ENCODE data around the gene PCDHB14.

Gene PCDHB14

GRCh38 chr5:141261238-141261546 is 38.0 kb downstream of the PCDHB14 start:
- Histone ChIP-seq H3K36me3 (ENCODE audit: insufficient read depth) (no peaks in the 10 kb centered on the region), H4K20me1 (ENCODE audit: insufficient read depth) (no peaks in the 10 kb centered on the region), H3K79me2 (ENCODE audit: insufficient read depth, low read depth) (no peaks in the 10 kb centered on the region), H3K4me2 (no peak overlapping the region), H2AFZ (ENCODE audit: low read depth) (no peak overlapping the region), H3K9ac (no peak overlapping the region), H3K27ac (no peak overlapping the region), H3K27me3 (ENCODE audit: insufficient read depth, low read depth) (no peaks in the 10 kb centered on the region), H3K4me3 (IDR thresholded peaks at IDR 0.05; ENCODE audit: insufficient read depth, low read depth, low read length) (no peak overlapping the region), H3K4me1 (ENCODE audit: low read depth, poor library complexity, severe bottlenecking) (no peaks in the 10 kb centered on the region)
- TF ChIP-seq CTCF (conservative IDR thresholded peaks at IDR 0.05; ENCODE audit: low read depth, low read length): no peak

GRCh38 chr5:141269195-141269594 is 46.1 kb downstream of the PCDHB14 start:
- Histone ChIP-seq H3K27ac (no peak overlapping the region), H3K4me3 (IDR thresholded peaks at IDR 0.05; ENCODE audit: insufficient read depth, low read depth, low read length) (no peak overlapping the region), H3K9ac (no peak overlapping the region), H3K79me2 (ENCODE audit: insufficient read depth, low read depth) (no peaks in the 10 kb centered on the region), H3K4me2 (no peak overlapping the region), H3K27me3 (ENCODE audit: insufficient read depth, low read depth) (no peaks in the 10 kb centered on the region), H3K4me1 (ENCODE audit: low read depth, poor library complexity, severe bottlenecking) (no peaks in the 10 kb centered on the region), H3K36me3 (ENCODE audit: insufficient read depth) (no peaks in the 10 kb centered on the region), H4K20me1 (ENCODE audit: insufficient read depth) (no peaks in the 10 kb centered on the region), H2AFZ (ENCODE audit: low read depth) (no peak overlapping the region)
- TF ChIP-seq CTCF (conservative IDR thresholded peaks at IDR 0.05; ENCODE audit: low read depth, low read length): no peak

- H3K36me3 ChIP-seq (ENCODE audit: insufficient read depth): no peaks in the 10 kb centered on the region
- no peaks in the 10 kb centered on the region for H4K20me1 ChIP-seq (ENCODE audit: insufficient read depth)
- no peak overlapping the region for H3K9ac ChIP-seq
- no peaks in the 10 kb centered on the region for H3K79me2 ChIP-seq (ENCODE audit: insufficient read depth, low read depth)
- no peaks in the 10 kb centered on the region for H3K27me3 ChIP-seq (ENCODE audit: insufficient read depth, low read depth)
- TF ChIP-seq CTCF (conservative IDR thresholded peaks at IDR 0.05; ENCODE audit: low read depth, low read length): no peak
- H2AFZ ChIP-seq (ENCODE audit: low read depth): no peak overlapping the region
- no peak overlapping the region for H3K27ac ChIP-seq
- no peak overlapping the region for H3K4me3 ChIP-seq (IDR thresholded peaks at IDR 0.05; ENCODE audit: insufficient read depth, low read depth, low read length)
- no peaks in the 10 kb centered on the region for H3K4me1 ChIP-seq (ENCODE audit: low read depth, poor library complexity, severe bottlenecking)
- H3K4me2 ChIP-seq: no peak overlapping the region
Measured at GRCh38 chr5:141272906-141273305, 49.8 kb downstream of the PCDHB14 start.

Measured in KMS-11 (cell line).